Measurements from ENCODE around the gene ARHGEF1. TPM values are rescaled to one million over a fixed set of nuclear protein-coding genes. Genes with fewer than 3 reads are reported as not detected.
A peak's percentile ranks its signal among the peaks of the same experiment; 100 is the strongest.

The ARHGEF1 gene
- total RNA-seq, 1 donor from 2014 or later, result 73.1 TPM

GRCh38 chr19:41879670-41880328, 3.2 kb upstream of the ARHGEF1 start:
- FAIRE-seq (no peak), DNase-seq (ENCODE audit: low read depth) (no peak)
- Histone ChIP-seq H3K79me2 (ENCODE audit: insufficient read depth, low read length) (peaks cover 7% of the 10 kb centered on the region), H2AFZ (ENCODE audit: low read depth, low read length) (no peak overlapping the region), H3K4me3 (ENCODE audit: insufficient read depth, low read depth, low read length) (no peak overlapping the region), H3K36me3 (ENCODE audit: insufficient read depth, low read length) (no peaks in the 10 kb centered on the region), H3K9ac (ENCODE audit: low read length) (no peak overlapping the region), H3K4me2 (ENCODE audit: low read length) (no peak overlapping the region), H3K9me3 (ENCODE audit: insufficient read depth, low read depth, low read length) (no peaks in the 10 kb centered on the region), H3K4me1 (ENCODE audit: insufficient read depth, low read length) (peaks cover 5% of the 10 kb centered on the region), H4K20me1 (ENCODE audit: insufficient read depth, low read length) (no peaks in the 10 kb centered on the region), H3K27ac (ENCODE audit: low read depth, low read length) (no peak overlapping the region), H3K27me3 (ENCODE audit: insufficient read depth, low read length) (peaks cover 2% of the 10 kb centered on the region)
- H3K9me3 Mint-ChIP-seq (ENCODE audit: unreplicated experiment), result no peaks in the 10 kb centered on the region
- peaks cover 7% of the 10 kb centered on the region for H3K27me3 Mint-ChIP-seq (ENCODE audit: low read depth, unreplicated experiment)
- no peak for TF ChIP-seq EZH2 (IDR thresholded peaks at IDR 0.05; ENCODE audit: insufficient read depth, low read length)
- H3K36me3 Mint-ChIP-seq (ENCODE audit: low read depth, unreplicated experiment), result no peaks in the 10 kb centered on the region
- no peak overlapping the region for H3K4me3 Mint-ChIP-seq (ENCODE audit: unreplicated experiment)
- H3K27ac Mint-ChIP-seq (ENCODE audit: unreplicated experiment), result no peak overlapping the region
- no peaks in the 10 kb centered on the region for H3K4me1 Mint-ChIP-seq (ENCODE audit: low read depth, unreplicated experiment)

- H3K27ac Mint-ChIP-seq (ENCODE audit: unreplicated experiment), result no peak overlapping the region
- no peak overlapping the region for H2AFZ ChIP-seq (ENCODE audit: low read depth, low read length)
- no peak overlapping the region for H3K9ac ChIP-seq (ENCODE audit: low read length)
- H3K36me3 Mint-ChIP-seq (ENCODE audit: low read depth, unreplicated experiment), result no peaks in the 10 kb centered on the region
- H3K27ac ChIP-seq (ENCODE audit: low read depth, low read length), result no peak overlapping the region
- H3K79me2 ChIP-seq (ENCODE audit: insufficient read depth, low read length), result peaks cover 13% of the 10 kb centered on the region
- TF ChIP-seq CTCF (IDR thresholded peaks at IDR 0.05; ENCODE audit: insufficient read depth, low read depth, low read length) (no peak), EZH2 (IDR thresholded peaks at IDR 0.05; ENCODE audit: insufficient read depth, low read length) (no peak)
- DNase-seq (ENCODE audit: low read depth) (no peak), FAIRE-seq (no peak)
- H3K4me2 ChIP-seq (ENCODE audit: low read length), result no peak overlapping the region
- peaks cover 7% of the 10 kb centered on the region for H3K27me3 Mint-ChIP-seq (ENCODE audit: low read depth, unreplicated experiment)
- H3K9me3 Mint-ChIP-seq (ENCODE audit: unreplicated experiment), result no peaks in the 10 kb centered on the region
- no peak overlapping the region for H3K4me3 Mint-ChIP-seq (ENCODE audit: unreplicated experiment)
- peaks cover 2% of the 10 kb centered on the region for H3K27me3 ChIP-seq (ENCODE audit: insufficient read depth, low read length)
- no peak overlapping the region for H3K4me3 ChIP-seq (ENCODE audit: insufficient read depth, low read depth, low read length)
- no peaks in the 10 kb centered on the region for H3K9me3 ChIP-seq (ENCODE audit: insufficient read depth, low read depth, low read length)
- peaks cover 9% of the 10 kb centered on the region for H3K4me1 ChIP-seq (ENCODE audit: insufficient read depth, low read length)
- H3K36me3 ChIP-seq (ENCODE audit: insufficient read depth, low read length), result no peaks in the 10 kb centered on the region
- H4K20me1 ChIP-seq (ENCODE audit: insufficient read depth, low read length), result peaks cover 4% of the 10 kb centered on the region
- peaks cover 3% of the 10 kb centered on the region for H3K4me1 Mint-ChIP-seq (ENCODE audit: low read depth, unreplicated experiment)
Observed at GRCh38 chr19:41880329-41880708, 2.7 kb upstream of the ARHGEF1 start.

- Histone ChIP-seq H3K36me3 (ENCODE audit: insufficient read depth, low read length) (no peaks in the 10 kb centered on the region), H3K4me1 (ENCODE audit: insufficient read depth, low read length) (peaks cover 31% of the 10 kb centered on the region), H3K4me3 (ENCODE audit: insufficient read depth, low read depth, low read length) (peak overlapping the region; percentile 79), H2AFZ (ENCODE audit: low read depth, low read length) (peak overlapping the region; percentile 43), H3K79me2 (ENCODE audit: insufficient read depth, low read length) (peaks cover 42% of the 10 kb centered on the region), H4K20me1 (ENCODE audit: insufficient read depth, low read length) (peaks cover 29% of the 10 kb centered on the region), H3K27ac (ENCODE audit: low read depth, low read length) (no peak overlapping the region), H3K4me2 (ENCODE audit: low read length) (peak overlapping the region; percentile 98), H3K9me3 (ENCODE audit: insufficient read depth, low read depth, low read length) (no peaks in the 10 kb centered on the region), H3K9ac (ENCODE audit: low read length) (peak overlapping the region; percentile 90), H3K27me3 (ENCODE audit: insufficient read depth, low read length) (no peaks in the 10 kb centered on the region)
- no peaks in the 10 kb centered on the region for H3K9me3 Mint-ChIP-seq (ENCODE audit: unreplicated experiment)
- H3K27ac Mint-ChIP-seq (ENCODE audit: unreplicated experiment), result peak overlapping the region; percentile 22
- no peak for TF ChIP-seq CTCF (IDR thresholded peaks at IDR 0.05; ENCODE audit: insufficient read depth, low read depth, low read length)
- no peak for TF ChIP-seq EZH2 (IDR thresholded peaks at IDR 0.05; ENCODE audit: insufficient read depth, low read length)
- FAIRE-seq (no peak), DNase-seq (ENCODE audit: low read depth) (no peak)
- peak overlapping the region; percentile 92 for H3K4me3 Mint-ChIP-seq (ENCODE audit: unreplicated experiment)
- peaks cover 11% of the 10 kb centered on the region for H3K36me3 Mint-ChIP-seq (ENCODE audit: low read depth, unreplicated experiment)
- peaks cover 19% of the 10 kb centered on the region for H3K4me1 Mint-ChIP-seq (ENCODE audit: low read depth, unreplicated experiment)
- H3K27me3 Mint-ChIP-seq (ENCODE audit: low read depth, unreplicated experiment), result peaks cover 5% of the 10 kb centered on the region
Observed at GRCh38 chr19:41883463-41883820, 458 bp downstream of the ARHGEF1 start.

All from astrocyte (in vitro differentiated cells and primary cell).